ENCODE data around the gene AKAP12.
A peak's percentile ranks its signal among the peaks of the same experiment; 100 is the strongest.

Gene AKAP12

GRCh38 chr6:151388236-151388635, 148.5 kb downstream of the AKAP12 start:
- TF ChIP-seq TEAD4 (IDR thresholded peaks at IDR 0.05) (no peak), FOXM1 (IDR thresholded peaks at IDR 0.05; ENCODE audit: borderline replicate concordance, low read depth) (no peak), CREB1 (IDR thresholded peaks at IDR 0.05; ENCODE audit: low read depth) (no peak), TAF1 (IDR thresholded peaks at IDR 0.05; ENCODE audit: low read depth) (no peak), YY1 (IDR thresholded peaks at IDR 0.05; ENCODE audit: low read depth) (no peak), REST (IDR thresholded peaks at IDR 0.05; ENCODE audit: low read depth) (no peak), ZBTB7A (IDR thresholded peaks at IDR 0.05; ENCODE audit: low read depth) (no peak), USF1 (IDR thresholded peaks at IDR 0.05) (no peak), EGR1 (IDR thresholded peaks at IDR 0.05) (no peak), EP300 (IDR thresholded peaks at IDR 0.05; ENCODE audit: borderline replicate concordance) (no peak), NFIC (IDR thresholded peaks at IDR 0.05) (no peak), CEBPB (IDR thresholded peaks at IDR 0.05) (no peak), MAX (IDR thresholded peaks at IDR 0.05) (no peak), RAD21 (IDR thresholded peaks at IDR 0.05; ENCODE audit: low read depth) (no peak), TCF12 (IDR thresholded peaks at IDR 0.05; ENCODE audit: low read depth) (no peak)

GRCh38 chr6:151388997-151389617, 149.3 kb downstream of the AKAP12 start:
- TF ChIP-seq USF1 (IDR thresholded peaks at IDR 0.05) (no peak), YY1 (IDR thresholded peaks at IDR 0.05; ENCODE audit: low read depth) (no peak), NFIC (IDR thresholded peaks at IDR 0.05) (no peak), FOXM1 (IDR thresholded peaks at IDR 0.05; ENCODE audit: borderline replicate concordance, low read depth) (no peak), CEBPB (IDR thresholded peaks at IDR 0.05) (no peak), REST (IDR thresholded peaks at IDR 0.05; ENCODE audit: low read depth) (no peak), CREB1 (IDR thresholded peaks at IDR 0.05; ENCODE audit: low read depth) (no peak), EGR1 (IDR thresholded peaks at IDR 0.05) (no peak), RAD21 (IDR thresholded peaks at IDR 0.05; ENCODE audit: low read depth) (no peak), ZBTB7A (IDR thresholded peaks at IDR 0.05; ENCODE audit: low read depth) (no peak; the same call in 1 of the 2 replicates), TCF12 (IDR thresholded peaks at IDR 0.05; ENCODE audit: low read depth) (no peak), TAF1 (IDR thresholded peaks at IDR 0.05; ENCODE audit: low read depth) (no peak), TEAD4 (IDR thresholded peaks at IDR 0.05) (no peak), MAX (IDR thresholded peaks at IDR 0.05) (no peak)

- no peak for TF ChIP-seq EGR1 (IDR thresholded peaks at IDR 0.05)
- TF ChIP-seq CREB1 (IDR thresholded peaks at IDR 0.05; ENCODE audit: low read depth), result no peak
- TF ChIP-seq CEBPB (IDR thresholded peaks at IDR 0.05), result peak; percentile 16; the same call in 1 of the 2 replicates
- no peak; the same call in 1 of the 2 replicates for TF ChIP-seq MAX (IDR thresholded peaks at IDR 0.05)
- TF ChIP-seq YY1 (IDR thresholded peaks at IDR 0.05; ENCODE audit: low read depth), result peak; percentile 49; the same call in 1 of the 2 replicates
- no peak for TF ChIP-seq USF1 (IDR thresholded peaks at IDR 0.05)
- TF ChIP-seq TAF1 (IDR thresholded peaks at IDR 0.05; ENCODE audit: low read depth), result peak; percentile 70
- TF ChIP-seq RAD21 (IDR thresholded peaks at IDR 0.05; ENCODE audit: low read depth), result no peak
- no peak for TF ChIP-seq REST (IDR thresholded peaks at IDR 0.05; ENCODE audit: low read depth)
- TF ChIP-seq ZBTB7A (IDR thresholded peaks at IDR 0.05; ENCODE audit: low read depth), result no peak
- no peak for TF ChIP-seq NFIC (IDR thresholded peaks at IDR 0.05)
- no peak for TF ChIP-seq TEAD4 (IDR thresholded peaks at IDR 0.05)
- TF ChIP-seq FOXM1 (IDR thresholded peaks at IDR 0.05; ENCODE audit: borderline replicate concordance, low read depth), result no peak
- TF ChIP-seq EP300 (IDR thresholded peaks at IDR 0.05; ENCODE audit: borderline replicate concordance), result no peak
- no peak for TF ChIP-seq TCF12 (IDR thresholded peaks at IDR 0.05; ENCODE audit: low read depth)
These were observed 150.0 kb downstream of the AKAP12 start for GRCh38 chr6:151389618-151390275.
